Panc1 (cell line): ENCODE measurements around the gene PHRF1. TPM values are rescaled to one million over a fixed set of nuclear protein-coding genes. Genes with fewer than 3 reads are reported as not detected.

Experiments
- ATAC-seq: fragments of 200-7000 bp; cut with Tn5 transposase; 2 replicates; pipeline ENCODE4 v1.9.1; 2020; ENCODE audit warnings: mild to moderate bottlenecking, moderate library complexity
- BruUV-seq: library from RNA; stranded (reverse); fragments of 400-500 nt; replicated peaks from 2 replicates; lab custom pipeline; 2021; lab: Mats Ljungman, UMichigan
- CTCF ChIA-PET: fragments of 300-600 bp; sonication (Branson Sonifier 250); formaldehyde crosslinking; loops from one replicate; lab custom pipeline; 2022; ENCODE audit warnings: antibody characterized with exemption; lab: Charles Lee
- POLR2A ChIA-PET: fragments of 300-600 bp; sonication (Branson Sonifier 250); formaldehyde crosslinking; loops from one replicate; lab custom pipeline; 2022; ENCODE audit warnings: antibody characterized with exemption; lab: Charles Lee
- DNase-seq: peaks from one replicate; pipeline ENCODE4 v3.0.0-alpha.2; 2010; ENCODE audit warnings: low read depth, low spot score
- H3K27ac ChIP-seq: 2 replicates; pipeline ENCODE4 v1.5.1; 2011; ENCODE audit warnings: mild to moderate bottlenecking, low read length, inconsistent platforms
- H3K27me3 ChIP-seq: fragments of 200-500 bp; sonication (Bioruptor generic); 2 replicates; pipeline ENCODE4 v1.6.0; 2014; ENCODE audit warnings: low read length, inconsistent platforms; ENCODE audit not compliant: control insufficient read depth, insufficient read depth
- H3K36me3 ChIP-seq: fragments of 200-500 bp; sonication (Bioruptor generic); 2 replicates; pipeline ENCODE4 v1.5.1; 2014; ENCODE audit warnings: inconsistent platforms, mild to moderate bottlenecking, low read length, moderate library complexity; ENCODE audit not compliant: control insufficient read depth, insufficient read depth
- H3K4me1 ChIP-seq: 2 replicates; pipeline ENCODE4 v1.5.1; 2011; ENCODE audit warnings: inconsistent platforms, mild to moderate bottlenecking, low read length, moderate library complexity; ENCODE audit not compliant: control insufficient read depth, insufficient read depth
- H3K4me3 ChIP-seq, 2 experiments: 2 replicates each; pipeline ENCODE4 v1.5.1; 2011 to 2012; ENCODE audit warnings: low read depth in 2 of 2, low read length in 2 of 2, mild to moderate bottlenecking in 2 of 2, inconsistent platforms in 1 of 2, moderate library complexity in 1 of 2
- H3K9me3 ChIP-seq: fragments of 200-500 bp; sonication (Bioruptor generic); 2 replicates; pipeline ENCODE4 v1.5.1; 2014; ENCODE audit warnings: low read depth, mild to moderate bottlenecking, inconsistent platforms, low read length, moderate library complexity; ENCODE audit not compliant: control insufficient read depth, insufficient read depth
- POLR2AphosphoS5 ChIP-seq: IDR thresholded peaks from 2 replicates; pipeline ENCODE4 v1.6.1; 2012; ENCODE audit warnings: mild to moderate bottlenecking, low read depth, low read length, moderate library complexity
- REST ChIP-seq, 2 experiments: IDR thresholded peaks; 2 replicates each; pipeline ENCODE4 v1.6.1; 2011 to 2012; ENCODE audit warnings: low read depth in 2 of 2, control low read depth in 1 of 2, low read length in 1 of 2, mild to moderate bottlenecking in 1 of 2, moderate library complexity in 1 of 2; ENCODE audit not compliant: insufficient read depth in 1 of 2
- TCF7L2 ChIP-seq: IDR thresholded peaks from 2 replicates; pipeline ENCODE4 v1.6.1; 2011; ENCODE audit warnings: mild to moderate bottlenecking, low read depth, low read length, inconsistent platforms
- in situ Hi-C: cut with HindIII; loops from 2 replicates; pipeline ENCODE4 v1.10.0; 2016; ENCODE audit warnings: low sequenced_read_pairs, low pct_unique_long_range_greater_than_20kb
- intact Hi-C: fragments of 100-400 bp; cut with micrococcal nuclease; formaldehyde crosslinking; loops from one replicate; pipeline ENCODE4 v1.10.0; 2022; ENCODE audit not compliant: unreplicated experiment
- total RNA-seq: library from RNA; stranded (reverse); gene quantifications from one replicate; pipeline ENCODE4 v1.2.1, GENCODE V29; 2021; ENCODE audit not compliant: unreplicated experiment
- TF ChIP-seq, protein P1 (sequence below): fragments of 450-650 bp; IDR thresholded peaks from 2 replicates; pipeline ENCODE4 v1.5.1; 2017; ENCODE audit warnings: mild to moderate bottlenecking

PHRF1 gene
- total RNA-seq, 1 experiment from 2014 or later = 90.6 TPM

DNA sequence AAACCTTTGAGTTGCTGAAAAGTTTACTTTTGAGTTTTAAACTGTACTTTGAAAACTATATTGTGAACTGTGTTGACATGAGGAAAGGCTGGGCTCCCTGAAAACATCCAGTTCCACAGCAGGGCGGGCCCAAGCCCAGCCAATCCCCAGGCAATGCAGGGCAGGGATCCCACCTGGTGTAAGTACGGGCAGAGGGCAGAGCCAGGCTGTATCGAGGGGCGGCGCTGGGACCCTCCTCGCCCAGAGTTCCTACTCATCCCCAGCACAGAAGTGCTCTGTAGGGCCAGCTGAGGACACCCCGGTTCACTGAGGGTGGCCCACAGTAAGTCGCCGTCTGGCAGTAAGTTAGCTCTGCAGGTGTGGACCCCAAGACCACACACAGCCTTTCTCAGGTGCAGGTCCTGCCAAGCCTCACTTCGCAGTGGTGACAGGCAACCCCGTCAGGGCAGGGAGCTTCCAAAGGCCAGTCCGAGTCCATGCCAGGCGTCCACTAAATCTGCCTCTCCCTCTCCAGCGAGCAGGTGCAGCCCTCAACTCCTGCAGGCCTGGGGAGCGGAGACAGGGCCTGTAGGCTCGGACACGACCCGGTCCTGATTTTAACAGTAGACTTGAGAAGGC, 9.2 kb upstream of the PHRF1 start:
- peak overlapping the region; percentile 61 to 62; a peak in 3 of 4 replicates for H3K4me3 ChIP-seq
- ChIA-PET CTCF (no interaction called here), POLR2A (no interaction called here)
- no TSS peak for BruUV-seq
- peak overlapping the region; percentile 77; the same call in 1 of the 2 replicates for H3K27ac ChIP-seq
- no peak for DNase-seq
- no peaks in the 10 kb centered on the region for H3K36me3 ChIP-seq
- intact Hi-C loops = no loop called here
- no peak for ATAC-seq
- H3K27me3 ChIP-seq = no peaks in the 10 kb centered on the region
- TF ChIP-seq REST (IDR thresholded peaks at IDR 0.05; ENCODE audit: insufficient read depth in 1 of 2, low read depth in 2 of 2, low read length in 1 of 2) = no peak
- no peak for TF ChIP-seq POLR2AphosphoS5
- TF ChIP-seq, protein P1, sequence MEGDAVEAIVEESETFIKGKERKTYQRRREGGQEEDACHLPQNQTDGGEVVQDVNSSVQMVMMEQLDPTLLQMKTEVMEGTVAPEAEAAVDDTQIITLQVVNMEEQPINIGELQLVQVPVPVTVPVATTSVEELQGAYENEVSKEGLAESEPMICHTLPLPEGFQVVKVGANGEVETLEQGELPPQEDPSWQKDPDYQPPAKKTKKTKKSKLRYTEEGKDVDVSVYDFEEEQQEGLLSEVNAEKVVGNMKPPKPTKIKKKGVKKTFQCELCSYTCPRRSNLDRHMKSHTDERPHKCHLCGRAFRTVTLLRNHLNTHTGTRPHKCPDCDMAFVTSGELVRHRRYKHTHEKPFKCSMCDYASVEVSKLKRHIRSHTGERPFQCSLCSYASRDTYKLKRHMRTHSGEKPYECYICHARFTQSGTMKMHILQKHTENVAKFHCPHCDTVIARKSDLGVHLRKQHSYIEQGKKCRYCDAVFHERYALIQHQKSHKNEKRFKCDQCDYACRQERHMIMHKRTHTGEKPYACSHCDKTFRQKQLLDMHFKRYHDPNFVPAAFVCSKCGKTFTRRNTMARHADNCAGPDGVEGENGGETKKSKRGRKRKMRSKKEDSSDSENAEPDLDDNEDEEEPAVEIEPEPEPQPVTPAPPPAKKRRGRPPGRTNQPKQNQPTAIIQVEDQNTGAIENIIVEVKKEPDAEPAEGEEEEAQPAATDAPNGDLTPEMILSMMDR = no peak
- no peaks in the 10 kb centered on the region for H3K9me3 ChIP-seq
- in situ Hi-C loops = no loop called here
- H3K4me1 ChIP-seq = peaks cover 39% of the 10 kb centered on the region

DNA sequence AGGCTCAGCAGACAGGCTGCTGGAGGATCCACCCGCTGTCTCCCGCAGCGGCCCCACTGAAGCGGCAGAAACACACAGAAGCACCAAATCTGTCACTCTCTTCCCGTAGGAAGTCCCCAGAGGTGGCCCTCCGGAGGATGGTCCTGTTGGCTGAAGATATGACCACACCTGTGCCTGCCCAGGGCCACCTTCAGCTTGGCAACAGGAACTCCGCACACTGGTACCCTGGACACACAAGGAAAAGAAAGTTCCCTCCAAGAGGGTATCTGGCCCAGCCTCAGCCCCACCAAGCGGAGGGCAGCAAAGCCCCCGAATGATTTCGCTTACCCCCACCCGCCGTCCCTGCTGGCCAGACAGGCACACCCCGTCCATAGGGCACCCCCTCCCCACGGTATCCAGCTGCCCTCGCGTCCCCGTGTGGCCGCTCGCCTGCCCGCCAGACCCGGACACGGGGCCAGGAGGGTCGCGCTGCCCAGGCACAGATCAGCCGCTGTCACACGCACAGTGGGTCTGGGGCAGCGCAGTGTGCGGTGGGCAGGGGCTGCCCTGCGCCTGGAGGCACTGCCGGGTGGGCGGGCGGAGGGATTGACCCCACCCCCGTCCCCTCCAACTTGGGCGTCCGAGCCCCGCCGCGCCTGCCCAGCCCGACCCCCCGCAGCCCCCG, 8.5 kb upstream of the PHRF1 start:
- in situ Hi-C loops = no loop called here
- no peak for TF ChIP-seq TCF7L2
- DNase-seq = no peak
- H3K36me3 ChIP-seq = no peaks in the 10 kb centered on the region
- peak overlapping the region; percentile 77 for H3K27ac ChIP-seq
- ChIA-PET POLR2A (no interaction called here), CTCF (interaction anchor here (0.6 kb wide), 1 partner anchor 18 kb away, joined by 10 read pairs; no protein-coding TSS in a partner anchor)
- H3K27me3 ChIP-seq = no peaks in the 10 kb centered on the region
- intact Hi-C loops = no loop called here
- peaks cover 34% of the 10 kb centered on the region for H3K4me1 ChIP-seq
- peak overlapping the region; percentile 61 to 62 for H3K4me3 ChIP-seq
- peak; percentile 25 for ATAC-seq
- BruUV-seq = TSS peak; percentile 90
- no peaks in the 10 kb centered on the region for H3K9me3 ChIP-seq
